Right lung (tissue), 5 donors: ENCODE measurements around the gene ADCY10. TPM values are rescaled to one million over a fixed set of nuclear protein-coding genes. Genes with fewer than 3 reads are reported as not detected.

Experiments
- DNase-seq, 2 donors: peaks; one replicate each; pipeline ENCODE4 v3.0.0-alpha.2; 2013
- polyA plus RNA-seq, 5 donors: library from polyadenylated mRNA; unstranded; fragments of 120-200 nt; gene quantifications; one replicate each; pipeline versions ENCODE4 v1.2.1 to v1.2.3, GENCODE V29; 2013; ENCODE audit warnings: inconsistent platforms in 1 of 5, low replicate concordance in 1 of 5; ENCODE audit not compliant: insufficient read length in 5 of 5, insufficient read depth in 1 of 5

The ADCY10 gene
- polyA plus RNA-seq, 5 donors = 0.18 to 0.51 (median 0.23) TPM

DNA sequence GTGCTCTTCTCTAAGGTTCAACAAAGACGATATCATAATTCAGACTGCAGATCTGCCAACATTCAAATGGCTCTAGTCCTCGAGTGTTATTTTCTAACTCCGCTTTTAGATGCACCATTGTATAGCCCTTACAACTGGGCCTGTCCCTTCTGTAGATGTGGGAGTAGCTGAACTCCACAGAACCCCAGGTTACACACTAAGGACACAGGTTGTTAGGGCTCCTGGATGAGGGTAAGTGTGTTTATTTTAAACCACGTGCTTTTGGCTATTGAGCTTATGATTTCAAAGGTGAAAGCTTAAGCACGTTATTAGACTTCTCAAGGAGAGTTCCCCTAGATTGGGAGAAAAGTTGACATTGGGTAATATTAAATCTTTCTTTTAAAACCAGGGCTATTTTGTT, 127.4 kb downstream of the ADCY10 start:
- no peak for DNase-seq

GRCh38 chr1:167784876-167785550, 128.9 kb downstream of the ADCY10 start:
- no peak for DNase-seq

DNA sequence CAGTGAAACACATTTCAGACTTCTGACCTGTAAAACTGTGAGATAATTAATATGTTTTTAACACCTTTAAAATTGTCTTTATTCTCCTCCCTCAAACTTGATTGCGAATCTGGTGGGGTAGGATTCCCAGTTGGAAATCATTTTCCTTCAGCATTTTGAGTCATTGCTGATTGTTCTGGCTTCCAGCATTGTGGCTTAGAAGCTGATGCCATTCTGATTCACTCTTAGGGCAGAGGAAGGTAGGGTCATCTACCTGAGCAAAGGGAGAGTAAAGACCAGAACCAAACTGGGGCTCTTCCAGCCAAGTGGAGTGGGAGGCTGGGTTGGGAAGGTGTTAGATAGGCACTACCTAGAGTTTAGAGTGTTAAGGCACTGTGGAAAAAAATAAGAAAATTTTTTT, 131.0 kb downstream of the ADCY10 start:
- DNase-seq = no peak

GRCh38 chr1:167781558-167781957, 132.4 kb downstream of the ADCY10 start:
- no peak for DNase-seq

DNA sequence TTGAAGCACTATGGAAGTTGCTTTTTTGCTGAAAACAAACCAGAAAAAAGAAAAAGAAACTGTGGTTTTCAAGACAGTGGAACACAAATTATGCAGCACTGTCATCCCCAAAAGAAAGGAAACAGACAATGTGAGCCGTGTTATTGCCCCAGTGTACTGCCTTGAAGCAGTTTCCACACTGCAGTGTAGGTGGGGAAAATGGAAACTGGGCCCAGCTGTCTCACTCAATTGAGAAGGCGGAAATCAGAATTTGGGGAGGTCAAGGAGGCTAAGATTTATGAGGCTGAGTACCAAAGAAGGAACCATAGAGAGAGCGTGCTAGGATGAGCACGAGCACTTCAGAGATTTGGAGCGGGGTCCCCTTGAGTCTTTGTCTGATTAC, 136.7 kb downstream of the ADCY10 start:
- DNase-seq = no peak

DNA sequence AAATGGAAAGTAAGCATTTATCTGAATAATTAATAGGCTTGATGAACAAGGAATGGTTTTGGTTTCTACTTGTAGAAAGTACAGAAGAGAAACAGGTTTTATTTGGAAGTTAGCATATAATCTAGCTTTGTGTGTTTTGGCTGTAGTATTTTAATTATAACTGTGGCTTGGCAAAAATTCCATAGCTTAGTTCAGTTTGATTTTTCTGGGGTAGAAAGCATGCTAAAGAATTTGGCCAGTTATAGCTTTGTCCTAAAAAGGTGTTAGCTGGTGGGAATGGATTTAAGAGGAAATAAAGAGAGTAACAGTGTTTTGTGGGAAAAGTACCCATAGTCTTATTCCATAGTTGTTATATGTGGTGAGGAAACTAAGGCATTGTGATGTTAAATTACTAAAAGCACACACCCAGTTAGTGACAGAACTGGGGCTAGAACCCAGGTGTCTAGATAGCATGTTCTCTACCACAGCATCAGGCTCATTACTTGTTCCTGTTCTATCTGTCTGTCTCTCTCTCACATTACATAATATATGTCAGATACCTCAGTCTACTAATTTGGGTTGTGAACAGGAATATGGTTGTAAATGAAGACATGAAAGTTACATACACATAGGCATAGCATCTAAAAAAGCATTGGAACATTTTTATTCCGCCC, 137.2 kb downstream of the ADCY10 start:
- no peak for DNase-seq

DNA sequence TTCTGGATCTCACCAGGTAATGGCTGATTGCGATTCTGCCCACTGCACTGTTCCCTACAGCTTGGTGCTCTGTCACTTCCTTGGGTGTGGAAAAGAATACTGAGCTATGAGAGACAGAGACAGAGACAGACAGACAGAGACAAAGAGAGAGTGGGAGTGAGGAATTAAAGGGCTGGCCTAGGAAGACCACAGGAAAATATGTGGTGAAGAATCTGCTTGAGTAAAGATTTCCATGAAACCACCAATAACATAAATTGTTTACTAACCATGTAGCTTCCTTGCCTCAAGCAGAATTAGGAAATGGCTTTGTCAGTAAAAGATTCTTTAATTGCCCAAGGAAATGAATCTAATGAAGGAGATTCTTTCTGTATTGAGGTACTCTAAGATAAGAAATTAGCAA, 137.8 kb downstream of the ADCY10 start:
- no peak for DNase-seq

GRCh38 chr1:167775178-167775577, 138.8 kb downstream of the ADCY10 start:
- no peak for DNase-seq

DNA sequence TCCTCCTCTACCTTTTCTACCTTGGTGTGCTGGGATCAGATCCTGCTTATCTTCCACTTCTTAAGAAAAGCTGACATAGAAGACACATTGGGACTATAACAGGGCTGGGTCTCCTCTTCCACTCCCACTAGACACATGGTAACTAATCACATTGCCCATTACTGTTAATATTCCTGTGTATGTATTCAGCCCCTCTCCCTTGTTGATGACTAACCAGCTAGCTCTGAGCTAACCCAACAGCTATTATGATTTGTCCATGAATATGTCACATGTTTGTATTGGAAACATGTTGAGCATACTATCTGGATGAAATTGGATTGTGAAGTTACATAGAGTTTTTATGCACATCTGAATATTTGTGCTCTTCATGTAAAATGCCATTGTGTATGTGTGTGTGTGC, 139.2 kb downstream of the ADCY10 start:
- no peak for DNase-seq

- no peak for DNase-seq
Measured at GRCh38 chr1:167773516-167773915, 140.4 kb downstream of the ADCY10 start.

GRCh38 chr1:167772436-167772835, 141.5 kb downstream of the ADCY10 start:
- no peak for DNase-seq

- DNase-seq = no peak
Measured at GRCh38 chr1:167770127-167770526, 143.8 kb downstream of the ADCY10 start.

DNA sequence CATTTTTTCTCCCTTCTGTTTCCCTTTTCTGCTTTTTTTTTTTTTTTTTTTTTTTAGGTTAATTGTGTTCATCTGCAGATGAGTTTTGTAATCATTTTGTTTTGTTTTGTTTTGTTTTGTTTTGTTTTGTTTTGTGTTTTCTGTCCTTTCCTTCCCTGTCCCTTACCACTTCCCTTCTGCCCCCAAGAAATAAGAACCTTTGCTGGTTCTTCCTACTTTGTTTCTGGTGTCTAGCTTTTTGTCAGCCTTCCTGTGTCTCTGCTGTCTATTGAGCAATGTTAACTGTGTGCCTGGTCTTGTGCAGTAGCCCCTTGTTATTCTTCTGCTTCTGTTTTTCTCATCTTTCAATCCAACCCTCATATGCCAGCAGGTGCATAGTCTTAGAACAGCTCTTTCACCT, 146.2 kb downstream of the ADCY10 start:
- no peak for DNase-seq

DNA sequence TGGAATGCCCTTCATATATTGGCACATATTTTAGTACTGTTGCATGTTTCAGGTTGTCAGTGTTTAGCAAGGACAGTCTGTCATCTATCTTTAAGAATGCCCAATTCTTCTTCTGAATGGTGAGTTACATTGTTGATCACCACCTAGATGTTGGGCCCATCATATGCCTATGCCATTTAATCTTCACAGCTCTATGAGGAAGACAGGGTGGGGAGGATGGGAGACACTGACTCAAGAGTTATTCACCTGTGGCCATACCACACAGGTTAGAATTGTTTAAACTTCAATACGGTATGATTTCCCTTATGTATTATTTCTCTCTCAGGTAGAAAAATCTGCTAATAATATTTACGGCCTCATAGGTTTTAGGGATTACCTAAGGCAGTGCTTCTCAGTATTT, 147.4 kb downstream of the ADCY10 start:
- DNase-seq = no peak

- DNase-seq = no peak
Measured at GRCh38 chr1:167765496-167765895, 148.4 kb downstream of the ADCY10 start.

DNA sequence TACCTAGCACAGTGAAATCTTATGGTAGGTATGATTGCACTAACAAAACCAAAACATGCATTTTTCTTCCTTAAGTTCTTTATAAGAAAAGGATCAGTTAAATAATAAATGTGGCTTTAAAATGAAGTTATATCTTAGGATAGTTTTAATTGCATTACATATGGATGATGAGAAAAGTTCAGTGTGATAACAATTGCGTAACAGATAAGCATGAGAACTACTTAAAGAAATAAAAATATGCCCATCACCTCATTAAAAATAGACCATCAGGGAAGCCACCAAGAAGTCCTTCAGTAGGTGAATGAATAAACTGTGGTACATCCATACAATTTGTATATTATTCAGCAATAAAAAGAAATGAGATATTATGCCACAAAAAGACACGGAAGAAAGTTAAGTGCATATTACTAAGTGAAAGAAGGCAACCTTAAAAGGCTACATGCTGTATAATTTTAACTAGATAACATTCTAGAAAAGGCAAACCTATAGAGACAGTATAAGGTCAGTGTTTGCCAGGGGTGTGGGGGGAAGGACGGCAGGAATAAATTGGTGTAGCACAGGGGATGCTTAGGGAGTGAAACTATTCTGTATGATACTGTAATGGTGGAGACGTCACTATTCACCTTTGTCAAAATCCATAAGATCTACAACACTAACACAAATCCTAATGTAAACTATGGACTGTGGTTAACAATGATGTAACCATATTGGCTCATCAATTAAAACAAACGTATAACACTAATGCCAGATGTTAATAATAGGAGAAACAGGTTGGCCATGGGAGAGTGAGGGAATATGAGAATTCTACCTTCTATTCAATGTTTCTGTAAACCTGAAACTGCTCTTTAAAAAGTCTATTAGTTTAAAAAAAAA, 149.2 kb downstream of the ADCY10 start:
- DNase-seq = no peak

GRCh38 chr1:167763525-167764220, 150.3 kb downstream of the ADCY10 start:
- no peak for DNase-seq

DNA sequence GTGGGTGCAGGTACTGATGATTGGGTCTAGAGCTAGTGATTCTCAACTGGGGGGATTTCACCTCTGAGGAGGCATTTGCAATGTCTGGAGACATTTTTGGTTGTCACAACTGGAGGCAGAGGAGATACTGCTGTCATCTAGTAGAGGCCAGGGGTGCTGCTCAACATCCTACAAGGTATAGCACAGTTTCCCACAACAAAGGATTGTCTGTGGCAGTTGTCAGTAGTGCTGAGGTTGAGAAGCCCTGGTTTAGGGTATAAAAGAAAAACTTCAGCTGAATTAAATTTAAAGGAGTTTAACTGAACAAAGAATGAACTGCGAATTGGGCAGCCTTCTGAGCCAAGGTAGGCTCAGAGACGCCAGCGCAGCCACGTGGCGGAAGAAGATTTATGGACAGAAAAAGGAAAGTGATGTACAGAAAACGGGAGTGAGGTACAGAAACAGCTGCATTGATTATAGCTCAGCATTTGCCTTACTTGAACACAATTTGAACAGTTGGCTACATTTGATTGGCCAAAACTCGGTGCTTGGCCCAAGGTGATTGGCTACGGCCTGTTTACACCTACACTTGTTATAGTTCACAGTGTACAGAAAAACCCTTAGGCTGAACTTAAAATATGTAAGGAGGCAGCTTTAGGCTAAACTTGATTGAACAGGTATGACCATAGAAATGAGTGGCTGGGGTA, 151.7 kb downstream of the ADCY10 start:
- no peak for DNase-seq

DNA sequence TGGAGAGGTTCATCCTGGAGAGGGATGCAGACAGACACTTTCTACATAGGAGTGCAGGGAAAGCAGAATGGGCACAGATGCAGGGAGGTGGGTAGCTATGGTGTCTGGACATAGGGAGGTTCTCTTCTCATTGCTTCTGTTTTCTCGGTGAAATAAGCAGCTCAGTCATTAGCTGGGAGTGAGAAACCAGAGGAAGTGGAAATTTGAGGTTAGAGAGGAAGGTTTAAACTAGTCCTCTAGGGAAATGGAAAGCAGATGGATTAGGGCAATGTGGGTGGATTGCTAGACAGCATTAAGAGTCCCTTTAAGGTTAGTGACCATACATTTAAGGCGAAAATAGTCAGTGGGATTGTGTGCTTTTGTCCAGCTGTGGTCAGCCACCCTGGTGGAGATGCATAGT, 152.5 kb downstream of the ADCY10 start:
- no peak for DNase-seq
